ENCODE data around the gene GADD45GIP1.

GADD45GIP1 gene

GRCh38 chr19:12947702-12948611, 9.1 kb downstream of the GADD45GIP1 start:
- Mint-ChIP-seq H3K4me3 (peak overlapping the region; percentile 50 to 93 (median 57)), H3K4me1 (peaks cover 20% of the 10 kb centered on the region), H3K36me3 (ENCODE audit: low read depth) (peaks cover 64% of the 10 kb centered on the region), H3K9me3 (no peaks in the 10 kb centered on the region), H3K27me3 (ENCODE audit: low read depth) (peaks cover 4% of the 10 kb centered on the region), H3K27ac (no peak overlapping the region)
- TF ChIP-seq, protein P1, sequence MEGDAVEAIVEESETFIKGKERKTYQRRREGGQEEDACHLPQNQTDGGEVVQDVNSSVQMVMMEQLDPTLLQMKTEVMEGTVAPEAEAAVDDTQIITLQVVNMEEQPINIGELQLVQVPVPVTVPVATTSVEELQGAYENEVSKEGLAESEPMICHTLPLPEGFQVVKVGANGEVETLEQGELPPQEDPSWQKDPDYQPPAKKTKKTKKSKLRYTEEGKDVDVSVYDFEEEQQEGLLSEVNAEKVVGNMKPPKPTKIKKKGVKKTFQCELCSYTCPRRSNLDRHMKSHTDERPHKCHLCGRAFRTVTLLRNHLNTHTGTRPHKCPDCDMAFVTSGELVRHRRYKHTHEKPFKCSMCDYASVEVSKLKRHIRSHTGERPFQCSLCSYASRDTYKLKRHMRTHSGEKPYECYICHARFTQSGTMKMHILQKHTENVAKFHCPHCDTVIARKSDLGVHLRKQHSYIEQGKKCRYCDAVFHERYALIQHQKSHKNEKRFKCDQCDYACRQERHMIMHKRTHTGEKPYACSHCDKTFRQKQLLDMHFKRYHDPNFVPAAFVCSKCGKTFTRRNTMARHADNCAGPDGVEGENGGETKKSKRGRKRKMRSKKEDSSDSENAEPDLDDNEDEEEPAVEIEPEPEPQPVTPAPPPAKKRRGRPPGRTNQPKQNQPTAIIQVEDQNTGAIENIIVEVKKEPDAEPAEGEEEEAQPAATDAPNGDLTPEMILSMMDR (IDR thresholded peaks at IDR 0.05; ENCODE audit: unreplicated experiment in 3 of 3): no peak

DNA sequence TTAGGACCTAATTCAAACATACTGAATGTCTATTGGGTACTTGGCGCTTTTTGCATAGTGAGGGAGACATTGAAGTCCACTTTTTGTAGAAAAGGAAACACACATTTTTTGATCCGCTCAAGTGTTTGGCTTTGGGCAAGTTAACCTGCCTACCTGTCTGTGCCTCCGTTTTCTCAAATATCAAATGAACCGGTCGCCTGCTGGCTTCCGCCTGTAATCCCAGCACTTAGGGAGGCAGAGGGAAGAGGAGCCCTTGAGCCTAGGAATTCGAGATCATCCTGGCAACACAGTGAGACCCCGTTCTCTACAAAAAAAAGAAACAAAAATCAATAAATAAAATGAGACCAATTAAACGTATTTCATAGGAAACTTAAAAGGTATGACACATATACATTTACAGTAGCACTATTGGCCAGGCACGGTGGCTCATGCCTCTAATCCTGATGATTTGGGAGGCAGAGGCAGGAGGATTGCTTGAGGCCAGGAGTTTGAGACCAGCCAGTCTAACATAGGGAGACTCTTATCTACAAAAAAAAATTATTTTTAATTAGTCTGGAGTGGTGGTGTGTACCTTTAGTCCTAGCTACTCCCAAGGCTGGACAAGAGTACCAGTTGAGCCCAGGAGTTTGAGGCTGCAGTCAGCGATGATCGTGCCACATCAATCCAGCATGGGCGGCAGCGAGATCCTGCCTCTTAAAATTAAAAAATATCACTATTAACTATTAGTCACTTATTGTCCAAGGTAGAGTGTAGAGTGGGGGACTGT, 10.1 kb downstream of the GADD45GIP1 start:
- no peaks in the 10 kb centered on the region for H3K9me3 Mint-ChIP-seq
- H3K27ac Mint-ChIP-seq: peak overlapping the region; percentile 82 to 97 (median 94)
- TF ChIP-seq, protein P1 (IDR thresholded peaks at IDR 0.05; ENCODE audit: unreplicated experiment in 3 of 3): no peak
- H3K4me1 Mint-ChIP-seq: peaks cover 13% of the 10 kb centered on the region
- peaks cover 67% of the 10 kb centered on the region for H3K36me3 Mint-ChIP-seq (ENCODE audit: low read depth)
- peak overlapping the region; percentile 93 to 95 (median 95) for H3K4me3 Mint-ChIP-seq
- peaks cover 4% of the 10 kb centered on the region for H3K27me3 Mint-ChIP-seq (ENCODE audit: low read depth)

GRCh38 chr19:12946092-12946721, 10.8 kb downstream of the GADD45GIP1 start:
- Mint-ChIP-seq H3K27ac (peak overlapping the region; percentile 82 to 97 (median 94)), H3K36me3 (ENCODE audit: low read depth) (peaks cover 67% of the 10 kb centered on the region), H3K4me3 (peak overlapping the region; percentile 93 to 95 (median 95)), H3K27me3 (ENCODE audit: low read depth) (peaks cover 4% of the 10 kb centered on the region), H3K4me1 (peaks cover 13% of the 10 kb centered on the region), H3K9me3 (no peaks in the 10 kb centered on the region)
- TF ChIP-seq, protein P1 (IDR thresholded peaks at IDR 0.05; ENCODE audit: unreplicated experiment in 3 of 3): no peak

- Mint-ChIP-seq H3K9me3 (no peaks in the 10 kb centered on the region), H3K27me3 (ENCODE audit: low read depth) (peaks cover 4% of the 10 kb centered on the region), H3K4me1 (peaks cover 17% of the 10 kb centered on the region), H3K27ac (peak within 1 kb of the TSS; percentile 82 to 97 (median 94)), H3K36me3 (ENCODE audit: low read depth) (peaks cover 66% of the 10 kb centered on the region), H3K4me3 (peak within 1 kb of the TSS; percentile 93 to 95 (median 95))
- TF ChIP-seq, protein P1 (IDR thresholded peaks at IDR 0.05; ENCODE audit: unreplicated experiment in 3 of 3): no peak
Observed at GRCh38 chr19:12945479-12946091, 11.4 kb downstream of the GADD45GIP1 start, which contains the start of gene RAD23A. Gene RAD23A, plus strand, starts transcription at chr19:12945862. Its CDS starts 87 bp downstream, at chr19:12945949.

- TF ChIP-seq, protein P1 (IDR thresholded peaks at IDR 0.05; ENCODE audit: unreplicated experiment in 3 of 3): no peak
- peaks cover 30% of the 10 kb centered on the region for H3K4me1 Mint-ChIP-seq
Observed at GRCh38 chr19:12944104-12944674, 12.8 kb downstream of the GADD45GIP1 start.

More at GRCh38 chr19:12944104-12944674, 12.8 kb downstream of the GADD45GIP1 start:
- Mint-ChIP-seq H3K27me3 (ENCODE audit: low read depth) (peaks cover 4% of the 10 kb centered on the region), H3K27ac (peak overlapping the region in 1 of 3 experiments; percentile 71), H3K36me3 (ENCODE audit: low read depth) (peaks cover 67% of the 10 kb centered on the region), H3K9me3 (no peaks in the 10 kb centered on the region), H3K4me3 (peak overlapping the region; percentile 65 to 93 (median 92))
